Stimulated activated CD8-positive, alpha-beta memory T cell treated with anti-CD3 and anti-CD28 coated beads, Interleukin-12 subunit alpha, Interleukin-12 subunit beta, amount 100 ng/mL, for 1 hour (primary cell): ENCODE data around the gene BCL2.

Experiments
- DNase-seq: peaks from one replicate; pipeline ENCODE4 v3.0.0-alpha.2; 2020; ENCODE audit warnings: low read depth

Gene BCL2

GRCh38 chr18:63140038-63140450 is 179.5 kb downstream of the BCL2 start:
- DNase-seq, result no peak

- no peak for DNase-seq
These were observed 180.9 kb downstream of the BCL2 start for GRCh38 chr18:63138436-63139340.

GRCh38 chr18:63137999-63138435 is 181.6 kb downstream of the BCL2 start:
- peak; percentile 21 for DNase-seq

- no peak for DNase-seq
These were observed 184.5 kb downstream of the BCL2 start for GRCh38 chr18:63135101-63135500.

GRCh38 chr18:63132819-63133200 is 186.8 kb downstream of the BCL2 start:
- no peak for DNase-seq

- DNase-seq, result no peak
These were observed 187.4 kb downstream of the BCL2 start for GRCh38 chr18:63131959-63132818.

- peak; percentile 49 for DNase-seq
These were observed 188.2 kb downstream of the BCL2 start for GRCh38 chr18:63131106-63131958.

GRCh38 chr18:63130176-63130575 is 189.4 kb downstream of the BCL2 start:
- no peak for DNase-seq

- DNase-seq, result no peak
These were observed 191.2 kb downstream of the BCL2 start for GRCh38 chr18:63128237-63128974.

GRCh38 chr18:63126134-63127069 is 193.2 kb downstream of the BCL2 start:
- no peak for DNase-seq

- DNase-seq, result no peak
These were observed 198.9 kb downstream of the BCL2 start for GRCh38 chr18:63120620-63121019.

GRCh38 chr18:63119647-63120046 is 199.9 kb downstream of the BCL2 start:
- DNase-seq, result no peak

GRCh38 chr18:63113899-63114565 is 205.5 kb downstream of the BCL2 start:
- no peak for DNase-seq

- DNase-seq, result no peak
These were observed 206.9 kb downstream of the BCL2 start for GRCh38 chr18:63112706-63113105.

- no peak for DNase-seq
These were observed 207.7 kb downstream of the BCL2 start for GRCh38 chr18:63111671-63112402.

- DNase-seq, result no peak
These were observed 209.8 kb downstream of the BCL2 start for GRCh38 chr18:63109802-63110201.

GRCh38 chr18:63109022-63109421 is 210.5 kb downstream of the BCL2 start:
- DNase-seq, result no peak

- DNase-seq, result no peak
These were observed 211.6 kb downstream of the BCL2 start for GRCh38 chr18:63107931-63108330.
